Left ventricle myocardium superior (tissue), 1 donor: Measurements from ENCODE around the gene SCGB1D4. TPM values are rescaled to one million over a fixed set of nuclear protein-coding genes. Genes with fewer than 3 reads are reported as not detected.
A peak's percentile ranks its signal among the peaks of the same experiment; 100 is the strongest.

ENCODE experiments used
- ATAC-seq: fragments of 200-7000 bp; cut with Tn5 transposase; one replicate; pipeline ENCODE4 v1.9.1; 2020; ENCODE audit warnings: mild to moderate bottlenecking, moderate library complexity
- DNase-seq: peaks from one replicate; pipeline ENCODE4 v3.0.0-alpha.2; 2020
- intact Hi-C: fragments of 100-400 bp; cut with micrococcal nuclease; formaldehyde crosslinking; loops from one replicate; pipeline ENCODE4 v1.11.0; 2022
- total RNA-seq: library from RNA; stranded (reverse); fragmentation: NEBNext Ultra II Directional; extraction: Animal tissue kit (Norgen Biotek cat#: 25700); gene quantifications from one replicate; pipeline ENCODE4 v1.2.1, GENCODE V29; 2021
- donor health status: DM: no; HTN: yes; CAD: no; lungs with severe emphysema.

Gene SCGB1D4
- total RNA-seq, 1 donor from 2014 or later: not detected

- ATAC-seq: no peak
- DNase-seq: no peak
- intact Hi-C loops: no loop called here
Observed at GRCh38 chr11:62306227-62306626, 7.4 kb upstream of the SCGB1D4 start.

- peak; percentile 35 for DNase-seq
- no peak for ATAC-seq
- intact Hi-C loops: no loop called here
Observed at GRCh38 chr11:62295504-62295903, 3.4 kb downstream of the SCGB1D4 start.

- intact Hi-C loops: no loop called here
- no peak for DNase-seq
- no peak for ATAC-seq
Observed at GRCh38 chr11:62280452-62280851, 18.4 kb downstream of the SCGB1D4 start.

- ATAC-seq: no peak
- intact Hi-C loops: no loop called here
- no peak for DNase-seq
Observed at GRCh38 chr11:62273789-62274275, 25.0 kb downstream of the SCGB1D4 start.

- intact Hi-C loops: no loop called here
- ATAC-seq: no peak
- no peak for DNase-seq
Observed at GRCh38 chr11:62273284-62273683, 25.6 kb downstream of the SCGB1D4 start.

- ATAC-seq: no peak
- DNase-seq: no peak
- intact Hi-C loops: no loop called here
Observed at GRCh38 chr11:62269654-62270278, 29.1 kb downstream of the SCGB1D4 start, which contains the start of gene SCGB2A2. Gene SCGB2A2, plus strand, starts transcription at chr11:62270158. Its CDS starts 59 bp downstream, at chr11:62270217.

- ATAC-seq: no peak
- intact Hi-C loops: no loop called here
- DNase-seq: no peak
Observed at GRCh38 chr11:62267576-62267975, 31.3 kb downstream of the SCGB1D4 start.

GRCh38 chr11:62267050-62267449 is 31.8 kb downstream of the SCGB1D4 start:
- DNase-seq: no peak
- intact Hi-C loops: no loop called here
- ATAC-seq: no peak

GRCh38 chr11:62266558-62266957 is 32.3 kb downstream of the SCGB1D4 start:
- intact Hi-C loops: no loop called here
- DNase-seq (no peak), ATAC-seq (no peak)

GRCh38 chr11:62264004-62264403 is 34.9 kb downstream of the SCGB1D4 start:
- ATAC-seq: no peak
- DNase-seq: no peak
- intact Hi-C loops: no loop called here

- DNase-seq (no peak), ATAC-seq (no peak)
- intact Hi-C loops: no loop called here
Observed at GRCh38 chr11:62260261-62260953, 38.5 kb downstream of the SCGB1D4 start.

GRCh38 chr11:62256281-62256680 is 42.6 kb downstream of the SCGB1D4 start:
- no peak for DNase-seq
- intact Hi-C loops: no loop called here
- no peak for ATAC-seq

- intact Hi-C loops: no loop called here
- DNase-seq: no peak
- no peak for ATAC-seq
Observed at GRCh38 chr11:62253999-62254542, 44.8 kb downstream of the SCGB1D4 start.

- no peak for DNase-seq
- ATAC-seq: no peak
- intact Hi-C loops: no loop called here
Observed at GRCh38 chr11:62251698-62252097, 47.2 kb downstream of the SCGB1D4 start.

Other genes starting within 250 kb of the SCGB1D4 start
- gene INCENP, start 175.1 kb downstream of the SCGB1D4 start, total RNA-seq: 11.6 TPM
- gene SCGB1D1, start 108.9 kb downstream of the SCGB1D4 start, total RNA-seq: not detected
- not detected for gene SCGB2A1, start 90.4 kb downstream of the SCGB1D4 start, total RNA-seq
- 4.0 TPM for gene SCGB1D2, start 56.8 kb downstream of the SCGB1D4 start, total RNA-seq
- gene SCGB2A2, start 28.9 kb downstream of the SCGB1D4 start, total RNA-seq: not detected
- 3.1 TPM for gene ASRGL1, start 38.4 kb upstream of the SCGB1D4 start, total RNA-seq
- not detected for gene SCGB1A1, start 120.0 kb upstream of the SCGB1D4 start, total RNA-seq
- 354 TPM for gene AHNAK, start 247.7 kb upstream of the SCGB1D4 start, total RNA-seq